Neural cell (in vitro differentiated cells): ENCODE measurements around the gene SLF1. TPM values are rescaled to one million over a fixed set of nuclear protein-coding genes. Genes with fewer than 3 reads are reported as not detected.

Experiments
- H2AFZ ChIP-seq: fragments of 200-600, 300-800 bp; sonication (generic), shearing (Covaris generic); 2 replicates; pipeline ENCODE4 v1.6.0; 2014; ENCODE audit warnings: low read depth, mild to moderate bottlenecking, antibody characterized with exemption, low read length, moderate library complexity
- H3F3A ChIP-seq: fragments of 200-600 bp; shearing (Covaris generic); 2 replicates; pipeline ENCODE4 v1.6.1; 2016; ENCODE audit warnings: mild to moderate bottlenecking, moderate library complexity, mixed read lengths, antibody characterized with exemption, low read length; ENCODE audit not compliant: insufficient read depth, poor library complexity, severe bottlenecking
- H3K27ac ChIP-seq: fragments of 200-600, 300-800 bp; sonication (generic), shearing (Covaris generic); 2 replicates; pipeline ENCODE4 v1.5.1; 2014; ENCODE audit warnings: mild to moderate bottlenecking, low read length, moderate library complexity
- H3K27me3 ChIP-seq: fragments of 300-800, 200-600 bp; sonication (generic), shearing (Covaris generic); 2 replicates; pipeline ENCODE4 v1.6.0; 2014; ENCODE audit warnings: mild to moderate bottlenecking, low read depth, low read length, moderate library complexity; ENCODE audit not compliant: insufficient read depth
- H3K36me3 ChIP-seq: fragments of 300-800, 200-600 bp; sonication (generic), shearing (Covaris generic); 2 replicates; pipeline ENCODE4 v1.5.1; 2014; ENCODE audit warnings: mild to moderate bottlenecking, antibody characterized with exemption, low read length, moderate library complexity; ENCODE audit not compliant: insufficient read depth
- H3K4me2 ChIP-seq: fragments of 300-800, 200-600 bp; sonication (generic), shearing (Covaris generic); 2 replicates; pipeline ENCODE4 v1.6.0; 2014; ENCODE audit warnings: mild to moderate bottlenecking, low read length
- H3K4me3 ChIP-seq: fragments of 300-800, 200-600 bp; sonication (generic), shearing (Covaris generic); 2 replicates; pipeline ENCODE4 v1.5.1; 2014; ENCODE audit warnings: mild to moderate bottlenecking, low read length, moderate library complexity
- H3K79me2 ChIP-seq: fragments of 200-600 bp; shearing (Covaris generic); replicated peaks from 2 replicates; pipeline ENCODE4 v1.6.0; 2014; ENCODE audit warnings: mild to moderate bottlenecking, low read length, moderate library complexity; ENCODE audit not compliant: insufficient read depth
- H3K9ac ChIP-seq: fragments of 300-800, 200-600 bp; sonication (generic), shearing (Covaris generic); 2 replicates; pipeline ENCODE4 v1.6.1; 2016; ENCODE audit warnings: mild to moderate bottlenecking, low read length, mixed read lengths
- H3K9me2 ChIP-seq: fragments of 200-600 bp; shearing (Covaris generic); 2 replicates; pipeline ENCODE4 v1.6.1; 2016; ENCODE audit warnings: mild to moderate bottlenecking, low read length, mixed read lengths; ENCODE audit not compliant: insufficient read depth
- H3K9me3 ChIP-seq: fragments of 200-600, 300-800 bp; sonication (generic), shearing (Covaris generic); 2 replicates; pipeline ENCODE4 v1.6.1; 2016; ENCODE audit warnings: mild to moderate bottlenecking, mixed run types, low read length, moderate library complexity, mixed read lengths
- H4K20me1 ChIP-seq: fragments of 200-600 bp; shearing (Covaris generic); 2 replicates; pipeline ENCODE4 v1.6.1; 2016; ENCODE audit warnings: mild to moderate bottlenecking, mixed run types; ENCODE audit not compliant: insufficient read depth
- CTCF ChIP-seq: fragments of 450-650 bp; IDR thresholded peaks from 2 replicates; pipeline ENCODE4 v1.5.1; 2014; ENCODE audit warnings: antibody characterized with exemption, mild to moderate bottlenecking, moderate library complexity; ENCODE audit not compliant: poor library complexity, severe bottlenecking
- EP300 ChIP-seq: fragments of 450-650 bp; conservative IDR thresholded peaks from 2 replicates; pipeline ENCODE4 v1.6.1; 2014; ENCODE audit warnings: antibody characterized with exemption, mild to moderate bottlenecking, moderate library complexity; ENCODE audit not compliant: poor library complexity, severe bottlenecking
- EZH2 ChIP-seq: fragments of 200-600, 300-800 bp; shearing (Covaris generic), sonication (generic); IDR thresholded peaks from 2 replicates; pipeline ENCODE4 v1.6.1; 2014; ENCODE audit warnings: antibody characterized with exemption, low read length, borderline replicate concordance, mild to moderate bottlenecking; ENCODE audit not compliant: insufficient read depth, poor library complexity, severe bottlenecking
- MXI1 ChIP-seq: fragments of 450-650 bp; conservative IDR thresholded peaks from 2 replicates; pipeline ENCODE4 v1.6.1; 2014; ENCODE audit warnings: antibody characterized with exemption, mild to moderate bottlenecking; ENCODE audit not compliant: poor library complexity, severe bottlenecking
- POLR2AphosphoS5 ChIP-seq: IDR thresholded peaks from 2 replicates; pipeline ENCODE4 v1.6.1; 2012
- RAD21 ChIP-seq: fragments of 450-650 bp; conservative IDR thresholded peaks from 2 replicates; pipeline ENCODE4 v1.6.1; 2014; ENCODE audit warnings: antibody characterized with exemption, mild to moderate bottlenecking, moderate library complexity
- REST ChIP-seq: IDR thresholded peaks from 2 replicates; pipeline ENCODE4 v1.6.1; 2012; ENCODE audit warnings: borderline replicate concordance
- SMC3 ChIP-seq: fragments of 450-650 bp; conservative IDR thresholded peaks from 2 replicates; pipeline ENCODE4 v1.6.1; 2014; ENCODE audit warnings: antibody characterized with exemption, mild to moderate bottlenecking, moderate library complexity; ENCODE audit not compliant: poor library complexity
- TAF1 ChIP-seq: IDR thresholded peaks from 2 replicates; pipeline ENCODE4 v1.6.1; 2012; ENCODE audit warnings: low read depth
- polyA plus RNA-seq: library from polyadenylated mRNA; depleted of rRNA; stranded (reverse); fragments of >200 nt; gene quantifications from 2 replicates; pipeline ENCODE4 v1.2.3, GENCODE V29; 2014

Gene SLF1
- polyA plus RNA-seq, 1 donor from 2014 or later: 19.7 TPM

- Histone ChIP-seq H2AFZ (no peak overlapping the region), H3K27me3 (no peaks in the 10 kb centered on the region), H3K9me3 (no peaks in the 10 kb centered on the region), H3K4me3 (no peak overlapping the region), H4K20me1 (no peaks in the 10 kb centered on the region), H3K79me2 (no peaks in the 10 kb centered on the region), H3K27ac (no peak overlapping the region), H3K9me2 (no peaks in the 10 kb centered on the region), H3K36me3 (no peaks in the 10 kb centered on the region), H3K9ac (no peak overlapping the region), H3K4me2 (no peak overlapping the region), H3F3A (no peaks in the 10 kb centered on the region)
- TF ChIP-seq EZH2 (no peak), RAD21 (no peak), POLR2AphosphoS5 (no peak), TAF1 (no peak), CTCF (no peak), EP300 (no peak), REST (no peak), SMC3 (no peak), MXI1 (no peak)
Measured at GRCh38 chr5:94702729-94703128, 84.3 kb downstream of the SLF1 start.

GRCh38 chr5:94705427-94705826, 87.0 kb downstream of the SLF1 start:
- H3K9ac ChIP-seq: no peak overlapping the region
- no peaks in the 10 kb centered on the region for H3K9me3 ChIP-seq
- no peaks in the 10 kb centered on the region for H3K36me3 ChIP-seq
- H3K79me2 ChIP-seq: no peaks in the 10 kb centered on the region
- TF ChIP-seq REST: no peak
- no peak for TF ChIP-seq CTCF
- TF ChIP-seq SMC3: no peak
- TF ChIP-seq RAD21: no peak
- no peak for TF ChIP-seq POLR2AphosphoS5
- no peak for TF ChIP-seq MXI1
- TF ChIP-seq EP300: no peak
- TF ChIP-seq TAF1: no peak
- TF ChIP-seq EZH2: no peak
- H4K20me1 ChIP-seq: no peaks in the 10 kb centered on the region
- H2AFZ ChIP-seq: no peak overlapping the region
- H3K27me3 ChIP-seq: no peaks in the 10 kb centered on the region
- no peaks in the 10 kb centered on the region for H3K9me2 ChIP-seq
- H3F3A ChIP-seq: no peaks in the 10 kb centered on the region
- H3K4me3 ChIP-seq: no peak overlapping the region
- H3K4me2 ChIP-seq: no peak overlapping the region
- no peak overlapping the region for H3K27ac ChIP-seq
